ENCODE data around the gene FAM53B.

FAM53B gene

DNA sequence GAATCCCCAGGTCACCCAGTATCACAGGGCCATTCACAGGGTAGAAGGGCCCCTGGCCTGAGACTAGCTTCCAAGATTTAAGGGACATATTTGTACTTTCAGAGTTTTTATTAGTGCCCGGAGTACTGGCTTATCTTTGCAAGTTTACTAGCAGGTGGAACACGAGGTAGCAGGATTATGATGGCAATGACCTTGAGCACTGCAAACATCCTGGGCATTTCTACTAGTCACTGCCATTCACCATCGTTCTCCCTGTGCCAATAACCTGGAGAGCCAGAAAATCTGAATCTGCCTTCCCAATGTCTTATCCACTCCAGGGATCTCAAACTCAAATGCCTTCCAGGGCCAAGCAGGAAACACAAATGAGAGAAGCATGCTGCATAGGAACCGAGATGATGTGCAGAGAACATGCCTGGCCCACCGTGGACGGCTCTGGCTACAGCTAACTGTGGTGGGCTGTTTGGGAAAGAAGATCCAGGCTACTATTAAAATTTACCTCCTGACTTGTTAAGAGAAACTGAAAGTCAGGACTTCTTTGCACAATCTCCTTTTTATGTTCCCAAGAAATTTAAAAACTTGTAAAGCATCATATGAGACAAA lies 16.7 kb downstream of the FAM53B start:
- DNase-seq (ENCODE audit: low read depth): no peak

DNA sequence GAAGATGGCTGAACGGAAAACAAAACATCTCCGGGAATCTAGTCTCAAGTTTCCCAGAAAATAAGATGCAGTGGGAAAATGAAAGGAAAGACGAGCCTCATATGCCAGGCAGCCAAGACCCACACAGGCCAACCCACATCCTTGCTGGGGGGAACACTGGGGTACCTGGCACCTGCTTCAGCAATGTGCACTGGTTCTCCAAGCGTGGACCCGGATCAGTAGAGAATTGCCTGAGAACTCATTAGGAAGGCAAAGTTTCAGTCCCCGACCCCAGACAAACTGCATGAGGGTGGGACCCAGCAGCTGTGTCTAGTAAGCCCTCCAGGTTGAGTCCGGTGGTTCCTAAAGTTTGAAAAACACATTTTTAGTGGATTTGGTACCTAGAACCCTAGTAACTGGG lies 18.4 kb downstream of the FAM53B start:
- no peak for DNase-seq (ENCODE audit: low read depth)

DNA sequence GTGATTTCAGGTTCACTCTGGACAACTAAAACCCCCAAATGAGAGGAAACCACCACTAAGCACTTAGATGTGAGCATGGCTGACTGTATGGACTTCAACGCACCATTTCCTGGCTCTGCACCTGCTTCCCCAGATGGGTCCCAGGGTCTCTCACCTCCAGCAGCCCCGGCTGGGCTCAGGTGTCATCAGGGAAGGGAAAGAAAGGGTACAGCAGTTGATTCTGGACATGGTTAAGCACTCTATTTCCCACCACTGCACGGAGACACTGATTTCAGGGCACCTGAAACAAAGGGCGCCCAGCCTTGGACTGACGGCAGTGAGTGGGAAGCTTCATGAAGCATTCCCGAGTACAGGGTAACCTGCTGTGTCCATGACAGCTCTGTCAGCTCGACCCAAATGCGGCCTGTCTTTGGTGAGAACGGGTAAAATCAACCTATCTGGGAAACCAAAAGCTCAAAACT lies 19.0 kb downstream of the FAM53B start:
- no peak for DNase-seq (ENCODE audit: low read depth)

DNA sequence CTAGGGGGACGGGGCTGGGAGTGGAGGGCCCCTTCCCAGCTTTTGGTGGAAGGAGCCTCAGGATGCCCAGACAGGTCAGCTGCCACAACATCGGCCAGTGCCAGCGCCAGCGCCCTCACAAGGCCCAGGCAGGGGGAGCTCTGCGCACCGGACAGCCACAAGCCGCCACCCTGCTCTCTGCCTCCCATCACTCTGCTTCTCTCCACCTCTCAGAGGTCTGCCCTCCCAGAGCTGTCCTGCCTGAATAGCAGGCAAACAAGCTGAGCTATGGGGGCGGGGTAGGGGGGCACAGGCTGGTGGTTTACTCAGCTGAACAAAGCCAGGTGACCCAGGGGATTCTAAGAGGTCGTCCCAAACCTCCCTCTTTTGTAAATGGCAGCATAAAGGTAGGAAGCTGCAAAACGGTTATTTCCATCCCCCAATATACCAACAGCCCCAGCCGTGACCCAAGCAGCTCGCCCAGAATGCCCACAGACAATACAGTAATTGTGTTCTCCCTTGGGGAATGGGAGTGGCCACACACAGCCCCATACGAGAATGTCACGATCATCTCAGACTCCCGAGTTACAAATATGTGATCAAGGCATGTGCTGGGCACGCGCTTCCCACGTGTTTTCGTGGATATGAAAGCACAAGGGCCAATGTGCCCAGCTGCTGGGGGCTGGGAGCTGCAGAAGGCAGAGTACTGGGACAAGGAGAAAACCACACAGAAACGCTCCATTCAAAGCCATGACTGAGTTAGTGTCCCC lies 19.7 kb downstream of the FAM53B start:
- no peak for DNase-seq (ENCODE audit: low read depth)

DNA sequence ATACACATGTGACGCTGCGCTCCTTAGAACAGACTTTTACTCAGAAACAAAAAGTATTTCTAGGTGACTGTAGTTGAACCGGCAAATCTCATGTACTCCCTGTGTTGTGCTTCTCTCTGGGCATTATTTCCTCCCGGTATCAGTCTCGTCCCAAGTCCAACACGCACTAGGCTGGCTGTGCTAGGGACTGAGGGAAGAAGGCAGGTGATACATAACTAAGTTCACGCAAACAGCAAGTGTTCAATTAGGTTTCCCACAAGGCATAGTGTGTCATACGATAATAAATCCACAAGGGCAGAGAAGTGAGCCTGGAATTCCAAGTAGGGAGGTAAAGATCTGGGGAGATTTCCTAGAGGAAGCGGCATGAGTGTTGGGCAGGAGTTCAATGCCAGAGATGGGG lies 20.4 kb downstream of the FAM53B start:
- DNase-seq (ENCODE audit: low read depth): no peak

DNA sequence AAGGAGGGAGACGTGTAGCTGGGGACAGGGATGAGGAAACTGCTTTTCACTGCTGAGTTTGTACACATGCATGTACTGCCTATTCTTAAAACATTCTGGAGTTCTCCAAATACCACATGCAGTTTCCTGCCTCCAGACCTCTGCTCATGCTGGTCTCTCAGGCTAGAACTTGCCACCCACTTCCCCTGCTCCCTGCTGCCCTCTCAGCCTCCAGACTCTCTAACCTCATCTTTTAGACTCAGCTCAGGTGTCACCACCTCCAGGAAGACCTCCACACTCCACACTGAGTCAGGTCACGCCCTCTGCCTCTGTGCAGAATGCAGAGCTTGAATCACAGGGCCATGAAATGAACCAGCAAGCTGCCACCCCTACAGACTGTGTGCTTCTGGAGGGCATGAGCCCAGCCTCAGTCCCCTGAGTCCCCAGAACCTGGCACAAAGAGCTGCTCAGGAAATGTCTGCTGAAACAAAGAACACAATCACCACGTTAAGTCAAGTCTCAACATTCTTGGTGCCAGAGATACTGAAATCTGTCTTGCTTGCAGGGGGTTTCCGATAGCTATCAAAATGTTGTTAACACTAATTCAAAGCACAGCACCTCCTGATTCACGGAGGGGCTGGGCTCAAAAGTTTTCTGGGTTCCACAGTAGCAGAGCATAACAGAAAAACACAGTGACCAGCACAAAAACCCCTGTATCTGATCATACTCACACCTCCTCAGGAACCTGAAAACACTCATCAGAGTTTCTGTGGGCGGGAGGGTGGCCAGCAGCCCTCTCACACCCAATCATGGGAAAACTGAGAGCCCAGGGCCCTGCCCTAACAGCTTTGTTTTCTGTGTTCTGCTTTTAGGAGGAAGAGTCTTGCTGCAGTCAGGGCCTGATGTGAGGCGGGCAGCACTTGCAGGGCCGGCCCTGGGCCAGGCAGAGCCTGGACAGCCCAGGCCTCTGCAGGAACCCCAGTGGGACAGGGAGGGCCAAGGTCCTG lies 21.1 kb downstream of the FAM53B start:
- DNase-seq (ENCODE audit: low read depth): no peak

DNA sequence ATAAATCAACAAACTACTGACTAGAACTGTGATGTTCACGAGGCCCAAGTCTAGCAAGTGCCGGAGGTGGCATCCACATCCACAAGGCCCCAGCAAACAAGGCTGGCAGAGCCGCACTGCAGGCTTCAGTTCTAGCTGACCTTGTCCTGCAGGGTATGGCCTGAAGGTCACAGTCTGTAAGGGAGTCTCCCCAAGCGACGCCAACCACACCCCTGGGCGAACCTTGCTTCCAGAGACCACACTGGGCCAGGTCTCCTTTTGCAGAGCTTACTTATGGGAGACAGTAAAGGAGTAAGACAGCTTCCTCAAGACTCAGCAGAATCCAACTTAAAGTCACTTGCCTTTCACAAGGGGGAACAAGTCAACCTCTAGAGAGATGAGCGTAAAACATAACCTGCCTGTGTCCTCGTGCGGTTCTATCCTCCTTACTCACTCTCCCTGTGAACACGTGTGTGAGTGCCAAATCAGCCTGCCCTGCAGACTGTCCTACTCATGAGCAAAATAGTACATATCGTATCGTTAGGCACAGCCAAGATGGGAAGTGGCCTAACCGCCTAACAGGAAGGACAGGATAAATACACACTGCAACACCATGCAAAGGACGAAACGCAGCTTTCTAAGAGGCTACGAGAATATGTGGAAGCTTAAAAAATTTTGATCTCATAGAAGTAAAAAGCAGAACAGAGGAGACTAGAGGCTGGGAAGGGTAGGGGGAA lies 22.7 kb downstream of the FAM53B start:
- no peak for DNase-seq (ENCODE audit: low read depth)

DNA sequence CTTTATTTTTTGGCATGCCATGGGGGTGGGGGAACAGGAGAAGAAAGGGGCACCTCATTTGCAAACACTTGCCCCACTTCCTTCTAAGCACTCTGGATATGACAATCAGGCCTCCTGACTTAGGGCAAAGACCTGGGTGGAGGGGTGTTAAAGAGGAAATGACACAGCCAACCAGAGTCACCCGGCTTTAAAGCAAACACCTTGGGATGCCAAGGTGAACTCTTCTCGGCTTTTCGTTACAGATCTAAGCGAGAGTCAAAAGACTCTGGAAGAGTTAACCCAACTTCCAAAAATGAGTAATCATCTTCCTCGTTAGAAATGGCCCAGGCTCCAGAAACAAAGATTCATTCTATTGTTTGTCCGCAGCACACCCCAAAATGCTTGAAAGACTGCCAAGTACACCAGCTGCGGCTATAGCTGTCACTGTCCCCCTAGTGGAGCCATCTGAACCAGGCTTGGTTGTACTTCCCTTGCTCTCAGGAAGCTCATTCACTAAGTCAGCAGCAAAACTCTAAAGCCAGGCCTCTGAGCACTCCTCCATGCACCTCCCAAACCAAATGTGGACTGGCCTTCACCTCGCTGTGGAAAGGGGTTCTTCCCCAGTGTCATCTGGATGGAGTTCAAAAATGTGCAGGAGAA lies 24.8 kb downstream of the FAM53B start:
- no peak for DNase-seq (ENCODE audit: low read depth)

DNA sequence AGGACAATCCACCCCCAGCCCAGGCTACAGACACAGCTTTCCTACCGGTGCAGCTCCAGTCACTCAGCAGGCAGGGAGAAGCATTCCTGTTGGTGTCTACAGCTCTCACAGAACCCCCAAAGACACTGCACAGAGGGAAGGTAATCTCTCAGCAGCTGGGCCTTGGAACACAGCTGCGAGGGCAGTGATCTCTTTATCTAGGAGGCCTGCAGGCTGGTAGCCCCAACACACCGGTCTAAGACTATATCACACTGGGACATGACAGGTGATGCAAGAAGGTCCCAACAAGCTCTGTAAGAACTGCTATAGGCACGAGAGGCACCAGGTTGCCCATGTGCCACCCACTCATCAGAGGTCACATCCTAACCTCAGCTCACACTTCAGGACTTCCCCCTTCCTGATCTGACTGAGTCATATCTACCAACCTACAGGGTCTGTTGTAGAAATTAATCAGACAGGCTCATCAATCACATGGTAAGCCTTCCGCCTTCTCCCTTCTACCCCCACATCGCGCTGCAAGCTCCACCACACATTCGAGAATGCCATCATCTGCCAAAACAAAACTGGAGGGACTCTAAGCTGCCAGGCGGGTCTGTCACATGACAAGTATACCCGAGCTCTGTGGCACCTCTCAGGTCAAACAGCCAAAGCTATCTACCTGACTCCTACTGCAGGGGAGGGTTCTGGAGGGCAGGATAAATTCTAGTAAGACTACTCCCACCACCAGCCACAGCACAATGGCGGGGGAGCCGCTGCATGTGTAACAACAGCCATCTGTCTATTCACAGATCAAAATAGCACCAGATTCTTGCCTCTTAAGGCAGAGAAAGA lies 26.1 kb downstream of the FAM53B start:
- no peak for DNase-seq (ENCODE audit: low read depth)

DNA sequence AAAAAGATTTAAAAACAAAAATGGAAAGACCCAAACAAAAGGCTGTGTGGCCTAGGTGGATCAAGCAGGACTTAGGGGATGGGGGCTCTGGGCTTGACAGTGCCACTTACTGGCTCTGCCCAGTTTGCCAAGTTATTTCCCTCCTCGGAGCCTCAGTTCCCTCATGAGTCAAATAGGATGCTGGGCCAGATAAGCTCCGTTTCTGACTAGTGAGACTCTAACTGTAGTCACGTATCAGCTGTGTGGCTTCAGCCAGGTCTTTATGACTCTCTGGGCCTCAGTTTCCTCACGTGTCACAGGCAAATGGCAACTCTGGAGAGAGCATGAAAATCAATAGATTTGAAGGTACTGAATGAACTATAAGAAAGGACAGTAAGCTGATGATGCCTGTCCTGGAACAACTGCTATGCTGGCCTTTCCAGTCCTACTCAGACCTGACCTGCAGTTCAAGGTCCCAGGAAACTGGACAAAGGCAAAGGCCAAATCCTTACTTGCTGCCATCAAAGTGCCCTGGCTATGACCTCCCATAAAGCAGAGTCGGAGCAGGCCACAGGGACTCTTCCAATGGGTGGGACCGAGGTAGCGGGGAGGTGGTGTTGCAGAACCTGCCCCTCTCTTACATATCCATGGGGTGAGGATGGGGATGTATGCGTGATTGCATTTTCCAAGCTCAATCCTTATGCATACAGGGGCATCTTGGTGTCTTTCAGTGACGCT lies 27.0 kb downstream of the FAM53B start:
- DNase-seq (ENCODE audit: low read depth): no peak

DNA sequence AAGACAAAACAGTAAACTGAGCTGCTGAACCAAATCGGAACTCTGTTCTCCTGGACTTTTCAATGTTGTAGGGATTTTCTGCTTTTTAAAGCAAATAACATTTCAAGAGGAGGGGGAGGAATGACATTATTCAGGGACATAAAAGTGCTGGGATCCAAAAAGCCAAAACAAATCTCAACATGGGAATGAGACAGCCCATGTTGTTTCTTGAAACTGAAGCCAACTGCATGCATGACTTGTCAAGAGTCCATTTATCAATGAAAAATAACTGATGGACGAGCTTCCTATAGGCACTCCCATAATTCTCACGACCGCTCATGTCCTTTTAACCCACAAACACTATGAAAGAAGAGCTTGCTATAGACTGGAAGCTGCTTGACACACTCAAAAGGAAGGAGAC lies 27.8 kb downstream of the FAM53B start:
- no peak for DNase-seq (ENCODE audit: low read depth)

DNA sequence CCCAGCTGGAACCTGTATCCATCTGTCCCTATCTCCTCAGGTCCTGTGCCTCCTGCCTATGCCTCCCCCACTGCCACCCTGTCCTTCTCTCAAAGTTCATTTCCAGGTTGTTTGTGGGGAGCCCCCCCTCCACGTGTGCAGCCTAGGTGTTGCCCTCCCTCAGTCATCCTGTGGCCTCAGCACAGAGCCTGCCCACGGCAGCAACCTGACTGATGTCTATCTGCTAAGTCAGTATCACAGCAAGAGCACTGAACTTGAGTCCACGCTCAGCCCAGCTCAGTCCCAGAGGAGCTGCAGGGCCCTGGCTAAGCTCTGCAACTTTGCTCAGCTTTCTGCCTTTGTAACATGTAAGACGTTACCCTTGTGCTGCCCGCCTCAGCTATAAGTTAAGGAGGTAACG lies 28.7 kb downstream of the FAM53B start:
- no peak for DNase-seq (ENCODE audit: low read depth)

DNA sequence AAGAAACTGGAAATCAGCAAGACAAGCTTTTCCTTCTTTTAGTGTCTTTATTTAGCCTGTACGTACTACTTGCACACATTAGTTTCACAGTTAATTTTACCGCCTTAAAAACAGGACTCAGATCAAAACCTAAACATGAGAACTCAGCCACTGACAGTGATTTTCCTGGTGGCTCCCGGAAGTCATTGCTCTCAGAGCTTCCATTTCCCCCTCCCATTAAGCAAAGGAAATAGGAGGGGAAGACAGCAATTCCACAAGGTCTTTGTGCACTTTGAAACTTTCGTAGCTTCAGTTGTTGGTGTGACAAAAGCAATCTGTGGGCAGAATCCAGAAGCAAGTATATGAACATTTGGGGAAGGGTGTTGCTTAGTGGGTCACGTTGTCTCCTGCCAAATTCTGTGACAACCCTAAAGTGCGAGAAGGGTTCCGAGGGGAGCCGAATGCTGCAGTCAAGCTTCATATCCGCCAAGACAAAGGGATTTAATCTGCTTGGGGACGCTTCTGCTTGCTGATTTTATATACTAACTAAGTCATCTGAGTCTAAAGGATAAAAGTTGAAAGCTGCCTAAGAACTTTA lies 30.4 kb downstream of the FAM53B start:
- no peak for DNase-seq (ENCODE audit: low read depth)

DNA sequence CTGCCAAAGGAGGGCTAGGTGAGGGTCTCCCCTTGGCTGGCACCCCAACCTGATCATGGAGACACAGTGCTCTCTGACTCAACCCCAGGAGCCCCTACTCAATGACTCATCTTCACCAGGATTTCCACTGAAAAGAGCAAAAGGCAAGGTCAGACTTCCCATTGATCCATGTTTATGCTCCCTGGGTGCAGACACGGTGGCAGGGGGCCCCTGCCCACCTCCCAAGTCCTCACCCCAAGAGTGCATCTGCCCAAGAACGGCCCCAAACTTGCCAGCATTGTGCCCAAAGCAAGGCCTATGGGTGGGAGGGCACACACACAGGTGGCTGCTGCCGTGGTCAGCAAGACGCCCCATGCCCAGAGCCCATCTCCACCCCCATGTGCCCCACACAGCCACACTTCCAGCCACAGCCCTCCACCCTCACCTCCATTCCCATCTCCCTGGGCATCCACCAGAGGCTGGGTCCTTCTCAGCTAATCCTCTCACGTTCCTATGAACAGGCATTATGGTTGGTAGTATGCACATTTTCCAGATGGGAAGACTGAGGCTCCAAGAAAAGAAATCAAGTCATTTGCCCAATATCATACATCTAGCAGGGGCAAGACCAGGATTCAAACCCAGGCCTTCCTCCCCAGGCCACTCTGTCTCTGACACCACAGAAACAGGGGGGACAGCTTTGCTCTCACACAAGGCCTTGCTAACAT lies 31.3 kb downstream of the FAM53B start:
- DNase-seq (ENCODE audit: low read depth): no peak

DNA sequence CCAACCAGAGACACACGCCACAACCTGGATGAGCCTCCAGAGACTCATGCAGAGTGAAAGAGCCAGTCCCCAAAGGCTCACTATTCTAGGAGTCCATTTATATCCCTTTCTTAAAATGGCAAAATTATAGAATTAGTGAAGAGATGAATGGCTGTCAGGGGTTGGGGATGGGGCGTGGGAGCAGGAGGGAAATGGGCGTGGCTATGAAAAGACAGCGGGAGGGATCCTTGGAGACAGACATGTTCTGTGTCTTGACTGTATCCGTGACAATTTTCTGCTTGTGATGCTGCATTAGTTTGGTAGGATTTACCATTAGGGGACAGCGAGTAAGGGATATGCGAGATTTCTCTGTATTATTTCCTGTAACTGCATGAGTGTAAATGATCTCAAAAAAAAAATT lies 33.0 kb downstream of the FAM53B start:
- no peak for DNase-seq (ENCODE audit: low read depth)

DNA sequence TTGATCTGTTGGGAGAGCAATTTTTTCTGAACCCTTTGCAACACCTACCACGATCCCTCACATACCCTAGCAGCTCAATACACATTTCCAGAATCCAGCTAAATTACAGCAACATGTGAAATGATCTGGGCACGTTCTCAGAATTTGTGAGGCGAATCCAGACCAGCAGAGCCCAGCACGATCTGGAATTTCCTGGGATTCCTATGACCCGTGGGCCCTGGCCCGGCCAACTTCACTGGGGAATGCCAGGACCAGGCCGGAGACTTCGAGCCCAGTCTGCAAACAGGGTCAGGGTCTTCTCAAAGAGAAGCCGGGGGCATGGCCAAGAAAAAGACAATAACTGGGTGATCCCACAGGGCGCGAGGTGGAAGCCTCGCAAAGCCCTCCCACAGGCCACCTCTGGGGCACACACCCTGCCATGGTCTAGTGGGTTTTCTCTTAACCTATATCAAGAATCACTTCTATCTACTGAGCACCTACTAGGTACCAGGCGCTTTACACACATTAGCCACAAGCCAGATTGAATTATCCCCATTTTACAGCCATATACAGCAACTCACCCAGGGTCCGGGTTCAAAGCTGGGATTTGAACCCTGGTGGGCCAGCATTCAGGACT lies 33.8 kb downstream of the FAM53B start:
- no peak for DNase-seq (ENCODE audit: low read depth)

DNA sequence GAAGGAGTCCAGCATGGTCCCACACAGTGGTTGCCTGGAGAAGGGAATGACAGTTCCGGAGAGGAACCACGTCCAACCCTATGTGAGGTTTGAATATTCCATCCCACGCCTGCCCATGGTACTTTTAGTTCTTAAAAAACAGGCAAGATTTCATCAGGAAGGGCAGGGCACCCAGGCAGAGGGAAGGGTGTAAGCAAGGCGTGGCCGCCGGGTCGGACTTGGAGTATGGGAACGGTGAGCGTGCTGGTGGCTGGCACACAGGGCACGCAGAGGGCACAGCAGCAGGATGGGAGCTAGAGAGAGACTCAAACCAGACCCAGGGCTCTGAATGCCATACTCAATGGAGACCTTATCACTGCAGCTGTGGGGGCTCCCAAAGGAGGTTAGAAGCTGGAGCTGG lies 34.3 kb downstream of the FAM53B start:
- DNase-seq (ENCODE audit: low read depth): no peak

DNA sequence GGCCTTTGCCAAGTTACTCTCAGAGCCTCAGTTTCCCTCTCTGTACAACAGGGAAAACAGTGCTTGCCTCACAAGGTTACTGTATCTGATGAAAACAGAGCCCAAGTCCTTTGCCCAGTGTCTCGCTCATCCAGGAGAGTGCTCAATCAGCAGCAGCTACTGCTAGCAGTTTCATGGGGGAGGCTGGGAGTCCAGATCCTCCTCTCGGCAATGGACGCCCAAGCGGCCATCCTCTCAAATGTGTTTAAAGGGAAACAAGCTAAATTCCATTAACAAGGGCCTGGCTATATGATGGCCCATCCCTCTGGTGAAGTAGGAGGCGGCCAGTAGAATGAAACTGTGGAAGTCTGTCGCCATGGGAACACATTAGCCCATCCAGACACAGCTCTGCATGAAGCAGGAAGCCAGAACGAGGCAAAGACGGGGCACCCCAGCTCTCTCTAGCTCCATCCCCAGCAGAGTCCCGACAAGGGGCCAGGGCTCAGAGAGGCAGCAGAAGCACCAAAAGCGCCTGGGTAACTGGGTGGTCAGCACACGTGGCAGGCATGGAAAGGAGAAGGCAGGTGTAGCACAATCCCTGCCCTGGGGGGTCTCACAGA lies 35.2 kb downstream of the FAM53B start:
- DNase-seq (ENCODE audit: low read depth): no peak
